HG03342 (cell line): ENCODE data around the gene TOP3B.

ENCODE experiments used
- ATAC-seq: cut with Tn5 transposase; IDR thresholded peaks from one replicate; pipeline ENCODE4 v1.9.1; 2021; ENCODE audit warnings: mild to moderate bottlenecking, moderate library complexity; ENCODE audit not compliant: unreplicated experiment

The TOP3B gene

DNA sequence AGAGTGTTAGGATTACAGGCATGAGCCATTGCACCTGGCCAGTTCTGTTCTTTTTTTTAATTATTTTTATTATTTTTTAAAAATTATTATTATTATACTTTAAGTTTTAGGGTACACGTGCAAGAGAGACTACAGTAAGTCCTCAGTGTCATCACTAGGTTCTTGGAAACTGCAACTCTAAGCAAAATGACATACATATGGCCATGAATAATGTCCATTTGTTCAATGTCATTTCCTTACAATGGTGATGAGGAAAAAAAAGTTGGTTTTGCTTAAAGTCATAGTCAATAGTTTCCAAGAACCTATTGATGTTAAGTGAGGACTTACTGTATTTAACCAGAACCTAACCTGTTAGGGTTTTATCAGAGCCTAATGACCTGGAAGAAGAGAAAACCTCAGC, 29.4 kb upstream of the TOP3B start:
- no peak for ATAC-seq

DNA sequence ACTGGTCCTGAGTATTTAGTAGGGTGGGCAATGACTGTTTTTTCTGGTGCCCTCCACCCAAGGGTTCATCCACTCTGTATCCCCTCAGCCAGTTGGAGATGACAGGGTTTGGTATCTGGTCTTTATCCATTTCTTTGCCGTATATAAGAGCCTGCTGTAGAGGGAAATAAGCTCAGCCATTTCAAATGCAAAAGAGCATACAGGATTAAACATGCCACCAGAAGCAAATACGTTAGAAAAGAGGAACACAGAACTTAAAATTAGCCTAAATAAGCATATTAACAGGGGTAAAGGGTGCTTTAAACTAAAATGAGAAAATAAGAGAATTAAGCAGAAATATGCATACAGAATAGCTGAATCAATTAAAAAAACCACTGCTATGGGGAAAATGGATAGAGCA, 27.8 kb upstream of the TOP3B start:
- ATAC-seq = no peak

DNA sequence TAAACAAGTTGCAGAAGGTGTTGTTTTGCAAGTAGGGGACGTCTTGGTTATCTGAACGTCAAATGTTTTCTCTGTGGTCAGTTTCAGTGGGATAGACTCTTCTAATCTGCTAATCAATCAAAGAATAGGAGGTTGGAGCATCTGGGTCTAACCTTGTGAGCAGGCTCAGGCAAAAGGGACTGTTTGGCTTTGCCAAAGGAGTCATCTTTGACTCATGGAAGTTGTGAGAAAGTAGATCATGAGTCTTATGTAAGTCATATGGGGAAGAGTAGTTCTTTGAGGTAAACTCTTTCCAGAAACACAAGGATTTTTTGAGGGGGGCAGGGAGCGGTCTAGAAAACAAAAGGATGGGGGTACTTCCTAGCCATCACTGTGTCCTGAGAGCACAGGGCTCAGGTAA, 27.1 kb upstream of the TOP3B start:
- no peak for ATAC-seq

- ATAC-seq = no peak
These were observed 24.0 kb upstream of the TOP3B start for GRCh38 chr22:22006596-22006990.

DNA sequence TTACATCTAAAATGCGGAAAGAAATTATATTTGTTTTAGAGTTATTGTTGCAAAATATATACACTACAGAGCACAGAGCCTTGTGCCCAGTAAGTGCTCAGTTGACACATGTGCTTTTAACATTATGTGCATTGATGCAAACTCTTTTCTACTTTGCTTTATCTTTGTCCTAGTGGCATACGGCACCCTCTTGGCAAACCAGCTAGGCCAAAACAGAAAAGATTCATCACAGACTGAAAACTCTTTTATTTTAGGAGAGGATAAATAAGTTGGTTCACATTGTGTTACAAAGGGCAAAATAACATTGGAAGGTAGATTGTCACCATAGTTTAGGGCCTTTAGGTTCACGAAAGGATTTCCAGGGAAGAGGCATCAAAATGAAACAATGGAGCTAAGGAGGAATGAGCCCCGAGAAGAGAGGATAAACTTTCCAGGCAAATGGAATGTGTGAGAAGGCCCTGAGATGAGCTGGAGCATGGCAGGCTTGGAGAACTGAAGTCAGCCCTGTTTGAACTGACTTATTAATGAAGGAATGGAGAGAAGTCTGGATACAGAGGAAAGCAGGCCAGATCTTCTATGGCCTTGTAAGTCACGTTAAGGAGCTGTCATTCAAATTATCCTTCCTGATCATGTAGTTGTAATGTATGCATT, 23.5 kb upstream of the TOP3B start:
- no peak for ATAC-seq

DNA sequence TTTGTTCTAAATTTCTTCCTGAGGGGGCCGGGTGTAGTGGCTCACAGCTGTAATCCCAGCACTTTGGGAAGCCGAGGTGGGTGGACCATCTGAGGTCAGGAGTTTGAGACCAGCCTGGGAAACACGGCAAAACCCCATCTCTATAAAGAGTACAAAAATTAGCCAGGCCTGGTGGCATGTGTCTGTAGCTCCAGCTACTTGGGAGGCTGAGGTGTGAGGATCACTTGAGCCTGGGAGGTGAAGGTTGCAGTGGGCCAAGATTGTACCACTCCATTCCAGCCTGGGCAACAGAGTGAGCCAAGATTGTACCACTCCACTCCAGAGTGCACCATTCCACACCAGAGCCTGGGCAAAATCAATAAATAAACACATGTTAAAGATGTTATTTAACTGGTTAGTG, 20.6 kb upstream of the TOP3B start:
- ATAC-seq = no peak

- ATAC-seq = no peak
These were observed 20.0 kb upstream of the TOP3B start for GRCh38 chr22:22002526-22003055.

DNA sequence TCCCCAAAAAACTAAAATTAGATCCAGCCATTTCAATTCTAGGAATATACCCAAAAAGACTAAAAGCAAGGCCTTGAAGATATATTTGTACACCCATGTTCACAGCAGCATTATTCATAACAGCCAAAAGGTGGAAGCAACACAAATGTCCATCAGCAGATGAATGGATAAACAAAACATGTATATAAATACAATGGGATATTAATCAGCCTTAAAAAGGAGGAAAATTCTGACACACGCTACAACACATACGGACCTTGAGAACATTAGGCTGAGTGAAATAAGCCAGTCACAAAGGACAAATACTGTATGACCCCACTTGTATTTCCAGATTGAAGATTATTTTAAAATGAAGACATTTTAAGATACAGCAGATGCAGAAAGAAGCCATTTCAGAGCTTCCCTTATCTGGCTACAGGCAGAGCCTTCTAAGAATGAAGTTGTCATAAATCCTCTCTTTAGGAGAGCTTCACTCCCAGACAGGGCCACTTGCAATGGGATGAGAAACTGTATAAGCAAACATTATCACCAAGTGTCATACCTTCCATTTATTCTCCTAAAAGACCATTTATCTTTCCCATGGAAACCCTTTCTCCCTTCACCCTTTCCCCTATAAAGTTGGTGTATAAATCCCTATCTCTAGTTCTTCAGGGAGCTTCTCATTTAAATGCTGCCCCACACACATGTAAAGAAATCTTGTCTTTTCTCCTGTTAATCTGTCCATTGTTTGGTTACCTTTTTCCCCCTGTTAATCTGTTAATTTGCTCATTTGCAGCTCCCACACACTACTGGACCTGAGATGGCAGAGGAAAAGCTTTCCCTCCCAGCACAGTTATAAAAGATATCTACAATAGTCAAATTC, 19.3 kb upstream of the TOP3B start:
- ATAC-seq = no peak

DNA sequence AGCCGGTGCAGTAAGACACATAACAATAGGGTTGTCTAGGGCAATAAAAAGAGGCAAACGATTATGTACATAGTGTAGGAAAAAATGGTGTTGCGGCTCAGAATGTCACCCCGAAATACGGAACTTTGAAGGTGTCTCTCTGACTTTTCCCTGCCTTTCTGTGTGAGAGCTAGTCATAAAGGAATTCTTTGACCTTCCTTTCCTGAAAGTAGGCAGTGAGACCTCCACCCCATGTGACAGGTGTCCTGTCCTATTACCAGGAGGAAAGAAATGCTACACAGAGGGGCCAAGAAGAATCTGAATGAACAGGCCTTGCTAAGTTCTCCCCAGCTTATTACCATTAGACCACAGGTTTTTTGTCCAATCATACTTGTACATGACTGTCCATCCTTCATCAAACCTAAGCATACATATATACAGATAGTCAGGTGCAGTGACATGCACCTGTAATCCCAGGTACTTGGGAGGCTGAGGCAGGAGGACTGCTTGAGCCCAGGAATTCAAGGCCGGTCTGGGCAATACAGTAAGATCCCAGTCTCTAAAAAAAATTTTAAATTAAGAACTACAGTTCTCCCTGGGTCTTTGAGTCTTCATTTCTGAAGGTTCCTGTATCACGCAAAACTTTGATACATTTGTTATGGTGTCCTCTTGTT, 16.1 kb upstream of the TOP3B start:
- no peak for ATAC-seq

GRCh38 chr22:21996175-21996720, 13.7 kb upstream of the TOP3B start:
- no peak for ATAC-seq

DNA sequence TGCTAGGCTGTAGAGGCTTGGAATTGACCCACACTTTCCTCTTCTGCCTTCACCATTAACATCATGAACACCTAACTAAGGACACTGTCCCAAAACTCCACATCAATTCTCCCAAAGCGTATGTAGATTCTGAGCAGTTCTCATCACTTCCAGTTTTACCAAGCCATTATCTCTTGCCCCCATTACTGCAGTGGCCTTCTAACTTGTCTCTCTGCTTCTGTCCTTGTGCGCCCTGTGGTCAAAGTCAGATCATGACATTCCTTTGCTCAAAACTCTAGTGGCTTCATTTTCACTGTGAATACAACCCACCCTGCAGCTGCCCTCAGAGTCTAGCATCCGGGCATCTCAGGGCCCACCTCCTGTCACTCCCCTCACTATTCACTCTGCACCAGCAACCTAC, 13.1 kb upstream of the TOP3B start:
- ATAC-seq = no peak

DNA sequence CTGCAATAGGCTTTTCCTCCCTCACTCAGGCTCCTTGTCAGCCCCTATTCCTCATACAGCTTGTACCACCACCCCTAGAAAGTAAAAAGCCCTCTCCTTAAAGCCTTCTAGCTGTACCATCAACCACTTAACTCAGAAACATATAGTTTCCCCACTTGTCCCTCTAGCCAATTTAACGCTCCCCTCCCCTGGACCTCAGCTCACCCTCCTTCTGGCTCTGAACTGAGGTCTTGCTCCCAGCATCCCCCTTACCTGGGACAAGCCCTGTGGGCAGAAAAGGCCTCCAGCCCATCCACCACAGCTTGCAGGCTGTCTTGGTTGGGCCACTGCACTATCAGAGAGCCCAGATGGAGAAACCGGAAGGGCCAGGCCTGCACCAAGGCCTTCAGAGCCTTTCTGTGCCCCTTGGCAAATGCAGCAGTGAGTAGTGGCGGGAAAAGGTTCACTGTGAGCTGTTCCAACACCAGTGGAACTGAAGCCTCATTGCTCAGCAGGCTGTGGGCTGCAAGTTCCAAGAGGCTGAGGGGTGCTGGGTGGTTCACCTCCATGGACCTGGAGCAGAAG, 12.4 kb upstream of the TOP3B start:
- no peak for ATAC-seq

DNA sequence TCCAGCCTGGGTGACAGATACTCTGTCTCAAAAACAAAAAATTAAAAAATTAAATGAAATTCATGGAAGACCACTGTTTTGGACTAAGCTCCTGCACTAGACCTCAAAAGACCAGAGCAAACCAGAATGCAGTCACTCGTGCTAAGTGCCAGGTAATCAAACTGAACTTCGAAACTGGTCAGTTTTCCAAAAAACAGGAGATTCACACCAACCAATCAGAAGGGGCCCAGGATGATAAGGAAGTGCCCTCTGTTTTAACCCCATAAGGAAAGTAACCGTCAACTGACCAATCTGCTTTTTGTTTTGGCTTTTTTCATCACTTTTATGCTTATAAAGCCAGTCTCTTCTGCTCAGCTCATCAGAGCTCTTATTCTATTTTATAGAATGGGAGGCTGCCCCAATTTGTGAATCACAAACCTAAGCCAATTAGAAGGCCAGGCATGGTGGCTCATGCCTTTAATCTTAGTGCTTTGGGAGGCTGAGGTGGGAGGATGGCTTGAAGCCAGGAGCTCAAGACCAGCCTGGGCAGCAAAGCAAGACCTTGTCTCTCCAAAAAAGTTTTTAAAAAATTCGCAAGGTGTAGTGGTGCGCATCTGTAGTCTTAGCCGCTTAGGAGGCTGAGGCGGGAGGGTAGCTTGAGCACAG, 10.1 kb upstream of the TOP3B start:
- ATAC-seq = no peak

- no peak for ATAC-seq
These were observed 9.2 kb upstream of the TOP3B start for GRCh38 chr22:21991774-21992173.

GRCh38 chr22:21991304-21991596, 8.7 kb upstream of the TOP3B start:
- ATAC-seq = no peak

- no peak for ATAC-seq
These were observed 8.1 kb upstream of the TOP3B start for GRCh38 chr22:21990445-21991303.

GRCh38 chr22:21989049-21989448, 6.5 kb upstream of the TOP3B start:
- ATAC-seq = no peak

GRCh38 chr22:21985214-21985613, 2.6 kb upstream of the TOP3B start:
- no peak for ATAC-seq

DNA sequence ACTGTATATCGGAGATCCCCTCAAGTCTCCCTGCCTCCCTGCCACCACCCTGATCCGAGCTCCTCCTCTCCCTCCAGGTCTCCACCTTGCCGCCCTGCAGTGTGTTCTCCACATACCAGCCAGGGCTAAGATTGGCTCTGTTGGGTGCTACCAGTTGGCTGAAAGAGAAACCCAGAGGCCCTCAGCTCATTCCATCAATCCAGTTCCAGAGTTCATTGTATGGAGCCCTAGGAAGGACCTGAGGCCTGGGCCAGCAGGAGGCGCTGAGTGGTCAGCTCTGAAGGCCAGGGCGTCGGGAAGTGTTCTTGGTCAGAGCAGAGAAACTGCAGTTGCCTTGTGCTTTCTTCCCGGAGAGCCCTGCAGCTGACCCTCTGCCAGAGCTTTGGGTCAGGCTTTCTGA, 2.2 kb upstream of the TOP3B start:
- no peak for ATAC-seq

DNA sequence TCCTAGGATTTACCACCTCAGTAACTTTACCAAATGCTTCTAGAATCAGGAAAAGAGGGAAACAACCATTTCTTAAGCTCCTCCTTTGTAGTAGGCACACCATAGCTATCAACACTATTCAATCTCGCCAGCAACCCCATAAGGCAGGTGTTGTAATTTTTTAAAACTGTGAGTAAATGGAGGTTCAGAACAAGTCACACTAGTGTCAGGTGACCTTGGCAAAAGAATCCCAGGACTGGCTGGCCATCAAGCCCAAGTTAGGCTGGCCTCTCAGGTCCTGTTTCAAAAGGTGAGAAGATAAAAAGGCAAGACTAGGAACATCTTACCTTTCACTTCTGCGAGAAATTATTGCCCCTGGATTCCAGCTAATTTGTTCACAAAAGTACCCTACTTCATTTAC, 713 bp downstream of the TOP3B start:
- no peak for ATAC-seq
